ENCODE data around the gene EDA. TPM values are rescaled to one million over a fixed set of nuclear protein-coding genes. Genes with fewer than 3 reads are reported as not detected.

The EDA gene
- total RNA-seq, 2 donors from 2014 or later, result 59.0 to 70.6 TPM

DNA sequence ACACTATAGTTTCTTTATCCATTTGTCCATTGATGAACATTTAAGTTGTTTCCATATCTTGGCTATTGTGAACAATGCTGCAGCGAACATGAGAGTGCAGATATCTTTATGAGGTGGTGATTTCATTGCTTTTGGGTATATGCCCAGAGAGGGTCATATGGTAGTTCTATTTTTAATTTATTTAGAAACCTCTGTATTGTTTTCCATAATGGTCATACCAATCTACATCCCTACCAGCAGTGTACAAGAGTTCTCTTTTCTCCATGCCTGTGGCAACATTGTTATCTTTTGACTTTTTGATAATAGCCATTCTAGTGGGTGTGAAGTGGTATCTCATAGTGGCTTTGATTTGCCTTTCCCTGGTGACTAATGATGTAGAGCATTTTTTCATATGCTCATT lies 48.8 kb downstream of the EDA start:
- Histone ChIP-seq H3K4me3 (ENCODE audit: low read length) (no peak overlapping the region), H3K9ac (ENCODE audit: extremely low read depth, low read length, poor library complexity, severe bottlenecking) (no peak overlapping the region), H3K9me3 (ENCODE audit: control insufficient read depth, low read length) (peaks cover 33% of the 10 kb centered on the region), H3K36me3 (ENCODE audit: control insufficient read depth, insufficient read depth, low read length) (peaks cover 21% of the 10 kb centered on the region), H3K4me1 (ENCODE audit: control insufficient read depth, insufficient read depth, low read length) (no peaks in the 10 kb centered on the region), H3K27ac (ENCODE audit: low read depth, low read length) (no peak overlapping the region), H3K27me3 (ENCODE audit: control insufficient read depth, insufficient read depth, low read length, poor library complexity, severe bottlenecking) (no peaks in the 10 kb centered on the region)
- Mint-ChIP-seq H3K4me1 (no peaks in the 10 kb centered on the region), H3K4me3 (no peak overlapping the region), H3K36me3 (ENCODE audit: low read depth) (peaks cover 21% of the 10 kb centered on the region), H3K9me3 (peaks cover 79% of the 10 kb centered on the region), H3K27me3 (ENCODE audit: insufficient read depth) (no peaks in the 10 kb centered on the region), H3K27ac (no peak overlapping the region)
- 92% methylated on average over 1 of the region's 1 CpG; no CpG with 5 or more reads in 1 of the 2 experiments for WGBS, 2 experiments (ENCODE audit: insufficient coverage in 1 of 2, insufficient read length in 1 of 2)
- TF ChIP-seq, protein P1, sequence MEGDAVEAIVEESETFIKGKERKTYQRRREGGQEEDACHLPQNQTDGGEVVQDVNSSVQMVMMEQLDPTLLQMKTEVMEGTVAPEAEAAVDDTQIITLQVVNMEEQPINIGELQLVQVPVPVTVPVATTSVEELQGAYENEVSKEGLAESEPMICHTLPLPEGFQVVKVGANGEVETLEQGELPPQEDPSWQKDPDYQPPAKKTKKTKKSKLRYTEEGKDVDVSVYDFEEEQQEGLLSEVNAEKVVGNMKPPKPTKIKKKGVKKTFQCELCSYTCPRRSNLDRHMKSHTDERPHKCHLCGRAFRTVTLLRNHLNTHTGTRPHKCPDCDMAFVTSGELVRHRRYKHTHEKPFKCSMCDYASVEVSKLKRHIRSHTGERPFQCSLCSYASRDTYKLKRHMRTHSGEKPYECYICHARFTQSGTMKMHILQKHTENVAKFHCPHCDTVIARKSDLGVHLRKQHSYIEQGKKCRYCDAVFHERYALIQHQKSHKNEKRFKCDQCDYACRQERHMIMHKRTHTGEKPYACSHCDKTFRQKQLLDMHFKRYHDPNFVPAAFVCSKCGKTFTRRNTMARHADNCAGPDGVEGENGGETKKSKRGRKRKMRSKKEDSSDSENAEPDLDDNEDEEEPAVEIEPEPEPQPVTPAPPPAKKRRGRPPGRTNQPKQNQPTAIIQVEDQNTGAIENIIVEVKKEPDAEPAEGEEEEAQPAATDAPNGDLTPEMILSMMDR (conservative IDR thresholded peaks at IDR 0.05), result no peak
- no peak for DNase-seq

DNA sequence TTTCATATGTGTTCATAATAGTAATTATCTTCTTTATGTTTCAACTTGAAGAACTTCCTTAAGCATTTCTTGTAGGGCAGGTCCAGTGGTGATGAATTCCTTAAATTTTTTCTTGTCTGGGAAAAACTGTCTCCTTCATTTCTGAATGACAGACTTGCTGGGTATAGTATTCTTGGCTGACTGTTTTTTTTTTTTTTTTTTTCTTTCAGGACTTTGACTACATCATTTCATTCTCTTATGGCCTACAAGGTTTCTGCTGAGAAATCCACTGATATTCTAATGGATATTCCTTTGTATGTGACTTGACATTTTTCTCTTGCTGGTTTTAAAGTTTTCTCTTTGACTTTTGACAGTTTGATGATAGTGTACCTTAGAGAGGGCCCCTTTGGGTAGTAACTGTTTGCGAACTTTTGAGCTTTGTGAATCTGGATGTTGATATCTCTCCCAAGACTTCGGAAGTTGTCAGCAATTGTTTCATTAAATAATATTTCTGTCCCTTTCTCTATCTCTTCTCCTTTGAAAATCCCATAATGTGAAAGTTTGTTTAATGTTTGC lies 54.2 kb downstream of the EDA start:
- Histone ChIP-seq H3K27ac (ENCODE audit: low read depth, low read length) (no peak overlapping the region), H3K4me1 (ENCODE audit: control insufficient read depth, insufficient read depth, low read length) (no peaks in the 10 kb centered on the region), H3K27me3 (ENCODE audit: control insufficient read depth, insufficient read depth, low read length, poor library complexity, severe bottlenecking) (no peaks in the 10 kb centered on the region), H3K9me3 (ENCODE audit: control insufficient read depth, low read length) (peaks cover 60% of the 10 kb centered on the region), H3K9ac (ENCODE audit: extremely low read depth, low read length, poor library complexity, severe bottlenecking) (no peak overlapping the region), H3K36me3 (ENCODE audit: control insufficient read depth, insufficient read depth, low read length) (peaks cover 50% of the 10 kb centered on the region), H3K4me3 (ENCODE audit: low read length) (peak overlapping the region; percentile 65)
- 0% methylated on average over 1 of the region's 2 CpGs; no CpG with 5 or more reads in 1 of the 2 experiments for WGBS, 2 experiments (ENCODE audit: insufficient coverage in 1 of 2, insufficient read length in 1 of 2)
- Mint-ChIP-seq H3K4me1 (no peaks in the 10 kb centered on the region), H3K4me3 (no peak overlapping the region), H3K27ac (no peak overlapping the region), H3K27me3 (ENCODE audit: insufficient read depth) (no peaks in the 10 kb centered on the region), H3K9me3 (peaks cover 79% of the 10 kb centered on the region), H3K36me3 (ENCODE audit: low read depth) (peaks cover 31% of the 10 kb centered on the region)
- TF ChIP-seq, protein P1 (conservative IDR thresholded peaks at IDR 0.05), result no peak
- DNase-seq, result no peak

DNA sequence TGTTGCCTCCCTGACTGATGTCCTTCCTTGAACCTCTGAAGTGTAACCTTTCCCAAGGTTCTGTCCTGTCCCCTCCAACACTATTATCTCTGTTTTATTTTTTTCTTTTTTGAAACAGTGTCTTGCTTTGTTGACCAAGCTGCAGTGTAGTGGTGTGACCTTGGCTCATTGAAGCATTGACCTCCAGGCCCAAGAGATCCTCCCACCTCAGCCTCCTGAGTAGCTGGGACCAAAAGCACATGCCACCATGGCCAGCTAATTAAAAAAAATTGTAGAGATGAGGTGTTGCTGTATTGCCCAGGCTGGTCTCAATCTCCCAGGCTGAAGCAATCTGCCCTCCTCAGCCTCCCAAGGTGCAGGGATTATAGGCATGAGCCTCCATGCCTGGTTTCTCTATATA lies 59.0 kb downstream of the EDA start:
- peaks cover 25% of the 10 kb centered on the region for H3K36me3 Mint-ChIP-seq (ENCODE audit: low read depth)
- no peak overlapping the region for H3K27ac ChIP-seq (ENCODE audit: low read depth, low read length)

More for the DNA sequence above, 59.0 kb downstream of the EDA start:
- H3K4me1 Mint-ChIP-seq, result no peaks in the 10 kb centered on the region
- Histone ChIP-seq H3K4me3 (ENCODE audit: low read length) (no peak overlapping the region), H3K9me3 (ENCODE audit: control insufficient read depth, low read length) (peaks cover 25% of the 10 kb centered on the region), H3K4me1 (ENCODE audit: control insufficient read depth, insufficient read depth, low read length) (no peaks in the 10 kb centered on the region), H3K27me3 (ENCODE audit: control insufficient read depth, insufficient read depth, low read length, poor library complexity, severe bottlenecking) (no peaks in the 10 kb centered on the region), H3K36me3 (ENCODE audit: control insufficient read depth, insufficient read depth, low read length) (peaks cover 37% of the 10 kb centered on the region), H3K9ac (ENCODE audit: extremely low read depth, low read length, poor library complexity, severe bottlenecking) (no peak overlapping the region)
- peaks cover 56% of the 10 kb centered on the region for H3K9me3 Mint-ChIP-seq
- DNase-seq, result no peak
- no peak overlapping the region for H3K4me3 Mint-ChIP-seq
- no peak overlapping the region for H3K27ac Mint-ChIP-seq
- H3K27me3 Mint-ChIP-seq (ENCODE audit: insufficient read depth), result no peaks in the 10 kb centered on the region
- TF ChIP-seq, protein P1 (conservative IDR thresholded peaks at IDR 0.05), result no peak
